HG03066 (cell line): Measurements from ENCODE around the gene GPX6.
A peak's percentile ranks its signal among the peaks of the same experiment; 100 is the strongest.
"Not testable (repeated sequence)": the region's sequence is repeated elsewhere in the genome, so short reads cannot be mapped to it uniquely, and the experiment has no call there.

Experiments
- ATAC-seq: cut with Tn5 transposase; IDR thresholded peaks from one replicate; pipeline ENCODE4 v1.9.1; 2021; ENCODE audit warnings: low read depth; ENCODE audit not compliant: unreplicated experiment

GPX6 gene

DNA sequence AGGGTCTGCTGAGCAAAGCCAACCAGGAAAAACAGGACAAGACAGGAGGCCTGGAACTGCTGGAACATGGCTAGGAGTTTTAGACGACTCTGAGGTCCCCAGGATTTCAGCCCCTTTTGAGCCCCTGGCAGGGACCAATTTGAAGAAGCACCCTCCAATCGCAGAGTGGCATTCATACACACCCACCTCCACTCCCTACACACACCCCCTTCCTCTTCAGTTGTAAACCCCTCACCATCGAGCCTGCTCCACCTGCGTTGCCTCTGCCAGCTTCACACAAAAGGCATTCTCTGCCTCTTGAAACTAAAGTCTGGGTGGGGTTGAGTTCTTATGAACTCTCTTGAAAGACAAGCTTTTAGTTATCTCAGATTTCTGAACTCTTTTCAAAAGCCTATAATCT lies at the start of gene GPX6:
Gene GPX6 (minus strand): TSS at position 118 of the 400 bp plus-strand sequence. CDS start 50 bp downstream, at position 68.
- no peak for ATAC-seq

DNA sequence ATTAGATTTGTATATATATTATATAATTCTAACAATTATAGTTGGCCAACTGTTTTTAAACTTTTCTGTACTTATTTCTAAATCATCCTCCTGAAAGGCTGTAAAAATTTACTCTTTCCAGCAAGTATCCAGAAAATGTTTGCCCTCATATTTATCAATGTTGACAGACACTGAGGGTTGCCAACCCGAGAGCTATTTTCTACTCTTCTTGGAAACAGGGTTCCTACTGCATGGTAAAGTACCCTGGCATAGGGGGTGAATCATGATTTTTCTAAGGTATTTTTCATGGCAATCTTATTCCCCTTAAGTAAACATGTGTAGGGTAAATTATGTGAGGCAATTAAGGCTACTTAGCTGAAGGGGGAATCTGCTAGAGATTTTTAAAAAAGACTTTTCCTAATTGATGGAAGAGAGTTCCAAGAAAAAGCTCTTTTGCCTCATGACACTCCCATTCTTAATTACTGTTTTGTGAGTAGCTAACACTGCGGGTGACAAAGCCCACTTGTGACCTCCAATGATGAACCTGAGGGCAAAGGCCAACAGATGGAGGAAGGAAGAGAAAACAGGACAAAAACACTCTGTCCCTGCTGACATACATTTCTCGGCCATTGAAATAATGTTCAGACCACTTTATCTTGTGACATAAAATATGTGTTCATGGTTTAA lies 48.0 kb upstream of the GPX6 start:
- ATAC-seq: no peak

DNA sequence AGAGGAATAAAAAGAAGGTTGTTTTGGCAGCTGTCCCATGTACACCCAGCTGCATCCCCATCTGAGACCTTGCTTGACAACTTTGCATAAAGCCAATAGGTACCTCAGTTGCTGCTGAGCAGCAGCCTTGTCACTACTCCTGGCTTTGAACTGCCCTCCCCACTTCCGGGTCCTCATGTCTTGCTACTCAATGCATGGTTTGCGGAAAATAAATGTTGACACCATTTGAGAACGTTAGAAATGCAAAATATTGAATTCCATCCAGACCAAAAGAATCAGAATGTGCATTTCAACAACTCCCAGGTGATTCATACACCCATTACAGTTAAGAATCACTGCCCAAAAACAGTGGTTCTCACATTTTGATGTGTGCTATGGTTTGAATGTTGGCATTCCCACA lies 43.0 kb upstream of the GPX6 start:
- no peak for ATAC-seq

DNA sequence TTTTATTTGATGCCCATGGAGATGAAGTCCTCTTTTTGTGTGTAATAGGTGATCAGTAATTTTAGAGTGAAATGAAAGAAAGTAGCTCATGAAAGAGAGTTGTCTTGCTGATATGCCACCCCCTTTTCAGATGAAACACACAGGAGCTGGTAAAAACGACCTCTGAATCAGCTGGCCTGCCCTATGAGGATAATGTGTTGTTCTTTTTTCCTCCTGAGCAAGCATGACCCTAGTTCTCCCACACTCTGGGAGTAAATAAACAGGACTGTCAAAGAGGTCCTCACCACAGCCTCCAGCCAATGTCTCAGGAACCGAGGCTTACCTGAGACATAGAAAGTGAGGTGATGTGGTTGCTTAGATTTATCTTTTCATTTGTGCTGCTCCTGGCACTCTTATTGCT lies 39.5 kb upstream of the GPX6 start:
- ATAC-seq: no peak

- no peak for ATAC-seq
Observed at GRCh38 chr6:28553986-28554881, 38.6 kb upstream of the GPX6 start.

GRCh38 chr6:28553384-28553985 lies 37.9 kb upstream of the GPX6 start:
- ATAC-seq: no peak

DNA sequence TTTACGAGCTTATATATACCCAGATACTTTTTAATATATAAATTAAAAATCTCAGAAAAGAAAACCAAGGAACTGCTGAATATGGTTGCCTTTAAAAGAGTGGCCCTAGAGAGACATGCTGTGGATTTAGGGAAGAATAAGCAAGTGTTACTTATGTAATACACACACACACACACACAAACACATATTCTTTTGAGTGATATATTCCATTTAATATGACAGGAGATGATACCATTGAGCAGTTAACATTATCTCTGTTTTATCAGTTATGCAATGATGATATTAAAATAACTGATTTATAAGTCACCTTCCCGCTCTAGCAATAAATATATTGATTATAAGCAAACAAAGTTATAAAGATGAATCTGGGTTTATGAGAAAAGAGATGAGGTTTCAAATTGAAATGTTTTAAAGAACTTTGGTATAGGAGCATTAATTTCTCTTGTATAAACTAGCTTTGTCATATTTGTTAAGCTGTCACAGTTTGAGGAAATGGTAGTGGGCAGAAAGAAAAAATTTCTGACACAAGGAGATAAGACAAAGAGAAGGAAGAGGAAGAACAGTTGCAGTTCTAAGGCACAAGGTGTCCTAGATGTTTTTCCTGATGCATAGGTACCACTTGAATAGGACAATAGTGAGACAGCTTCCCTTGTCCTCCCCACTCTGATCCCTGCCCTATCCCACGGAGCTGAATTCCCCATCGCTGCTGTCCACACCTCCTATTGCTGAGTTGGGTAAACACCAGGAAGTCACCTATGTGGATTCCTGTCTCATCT lies 36.5 kb upstream of the GPX6 start:
- no peak for ATAC-seq

- ATAC-seq: not testable (repeated sequence)
Observed at GRCh38 chr6:28547003-28547402, 31.4 kb upstream of the GPX6 start.

- ATAC-seq: no peak
Observed at GRCh38 chr6:28545955-28546354, 30.4 kb upstream of the GPX6 start.

- ATAC-seq: no peak
Observed at GRCh38 chr6:28543651-28544610, 28.3 kb upstream of the GPX6 start.

GRCh38 chr6:28542440-28543296 lies 27.1 kb upstream of the GPX6 start:
- ATAC-seq: peak; percentile 80

DNA sequence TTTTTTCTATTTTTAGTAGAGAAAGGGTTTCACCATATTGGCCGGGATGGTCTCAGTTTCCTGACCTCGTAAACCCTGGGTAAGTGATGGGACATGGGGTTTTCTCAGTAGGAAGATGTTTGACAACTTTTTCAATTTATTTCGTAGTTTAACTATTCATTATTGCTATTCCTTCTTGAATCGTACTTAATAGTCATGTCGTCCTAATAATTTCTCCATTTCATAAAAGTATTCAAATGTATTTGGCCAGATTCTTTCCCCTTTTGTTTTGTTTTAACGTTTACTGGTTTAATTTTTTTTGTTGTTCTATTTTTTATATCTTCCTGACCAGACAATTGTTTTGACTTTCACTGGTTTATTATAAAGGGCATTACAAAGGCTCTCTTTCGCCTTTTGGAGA lies 26.4 kb upstream of the GPX6 start:
- no peak for ATAC-seq

- ATAC-seq: no peak
Observed at GRCh38 chr6:28537509-28538140, 22.0 kb upstream of the GPX6 start.

GRCh38 chr6:28537065-28537464 lies 21.5 kb upstream of the GPX6 start:
- ATAC-seq: no peak

DNA sequence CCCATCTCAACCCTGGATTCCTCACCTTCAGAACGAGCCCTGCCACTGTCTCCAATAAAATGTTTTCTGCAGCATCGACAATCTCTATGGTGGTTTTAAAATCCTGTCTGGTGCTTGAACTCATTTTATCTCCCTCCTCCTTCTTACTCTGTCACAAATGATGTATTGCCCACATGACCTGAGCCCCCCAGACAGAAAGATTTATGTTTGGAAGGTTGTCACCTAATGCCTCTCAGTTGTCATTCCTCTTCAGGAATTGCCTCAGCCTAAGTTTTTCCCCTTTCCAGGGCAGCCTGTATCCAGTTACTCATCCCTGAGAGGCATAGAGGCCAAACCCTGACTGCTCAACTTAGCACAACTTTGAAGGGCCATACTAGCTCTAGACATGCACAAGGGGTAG lies 19.3 kb upstream of the GPX6 start:
- ATAC-seq: no peak

- ATAC-seq: no peak
Observed at GRCh38 chr6:28534306-28534705, 18.7 kb upstream of the GPX6 start.

GRCh38 chr6:28531479-28532128 lies 16.0 kb upstream of the GPX6 start:
- ATAC-seq: no peak

DNA sequence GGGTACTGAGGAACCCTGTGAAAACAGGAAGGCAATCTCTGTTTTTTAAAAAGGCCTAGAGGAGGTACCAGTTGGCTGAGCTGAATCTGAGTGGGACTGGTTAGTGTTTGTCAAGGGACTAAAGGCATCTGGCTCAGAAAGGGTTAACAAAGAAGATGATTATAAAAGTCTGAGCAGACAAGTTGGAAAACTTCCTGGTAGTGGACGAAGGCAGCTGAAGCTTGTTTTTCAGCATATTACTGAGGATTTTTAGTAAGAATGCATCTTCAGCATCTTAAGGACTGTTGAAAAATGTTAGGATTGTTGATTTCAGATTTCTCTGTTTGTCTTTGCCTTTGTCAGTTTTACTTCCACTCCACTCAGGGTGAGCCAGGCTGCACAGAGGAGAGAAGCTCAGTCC lies 15.2 kb upstream of the GPX6 start:
- ATAC-seq: no peak
